Esophagus squamous epithelium (tissue), 4 donors: ENCODE measurements around the gene ITPKB.

ENCODE experiments used
- POLR2A ChIP-seq, 4 donors: fragments of 450-650 bp; IDR thresholded peaks; one replicate each; pipeline ENCODE4 v1.6.1; 2017; ENCODE audit warnings: antibody characterized with exemption in 4 of 4, mild to moderate bottlenecking in 4 of 4, moderate library complexity in 3 of 4
- TF ChIP-seq, protein P1 (sequence below), 6 experiments: fragments of 450-650 bp in 4 of 6; fragments of 200-600 bp in 2 of 6; sonication (generic) in 2 of 6; IDR thresholded peaks; one replicate each; pipeline ENCODE4 v1.5.1; 2016 to 2019; ENCODE audit warnings: antibody characterized with exemption in 6 of 6, mild to moderate bottlenecking in 4 of 6, moderate library complexity in 4 of 6

DNA sequence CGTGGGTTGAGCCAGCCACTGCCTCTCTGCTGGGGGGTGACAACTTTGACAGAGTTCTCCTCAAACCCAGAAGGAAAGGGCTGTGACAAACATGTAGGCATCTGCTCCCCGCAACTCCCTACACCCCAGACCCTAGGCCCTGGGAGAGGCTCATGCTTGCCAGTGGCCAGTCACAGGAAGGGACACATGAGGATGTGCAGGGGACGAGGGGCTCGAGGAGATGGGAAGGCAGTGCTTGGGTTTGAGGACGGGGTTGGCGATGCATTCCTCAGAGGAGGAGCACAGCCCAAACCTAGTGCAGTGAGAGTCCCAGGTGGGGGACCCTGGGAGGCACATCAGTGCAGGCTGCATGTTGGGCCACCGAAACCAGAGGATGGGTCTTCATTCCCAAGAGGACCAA lies 128.4 kb downstream of the ITPKB start:
- no peak for TF ChIP-seq POLR2A (IDR thresholded peaks at IDR 0.05)
- TF ChIP-seq, protein P1, sequence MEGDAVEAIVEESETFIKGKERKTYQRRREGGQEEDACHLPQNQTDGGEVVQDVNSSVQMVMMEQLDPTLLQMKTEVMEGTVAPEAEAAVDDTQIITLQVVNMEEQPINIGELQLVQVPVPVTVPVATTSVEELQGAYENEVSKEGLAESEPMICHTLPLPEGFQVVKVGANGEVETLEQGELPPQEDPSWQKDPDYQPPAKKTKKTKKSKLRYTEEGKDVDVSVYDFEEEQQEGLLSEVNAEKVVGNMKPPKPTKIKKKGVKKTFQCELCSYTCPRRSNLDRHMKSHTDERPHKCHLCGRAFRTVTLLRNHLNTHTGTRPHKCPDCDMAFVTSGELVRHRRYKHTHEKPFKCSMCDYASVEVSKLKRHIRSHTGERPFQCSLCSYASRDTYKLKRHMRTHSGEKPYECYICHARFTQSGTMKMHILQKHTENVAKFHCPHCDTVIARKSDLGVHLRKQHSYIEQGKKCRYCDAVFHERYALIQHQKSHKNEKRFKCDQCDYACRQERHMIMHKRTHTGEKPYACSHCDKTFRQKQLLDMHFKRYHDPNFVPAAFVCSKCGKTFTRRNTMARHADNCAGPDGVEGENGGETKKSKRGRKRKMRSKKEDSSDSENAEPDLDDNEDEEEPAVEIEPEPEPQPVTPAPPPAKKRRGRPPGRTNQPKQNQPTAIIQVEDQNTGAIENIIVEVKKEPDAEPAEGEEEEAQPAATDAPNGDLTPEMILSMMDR (IDR thresholded peaks at IDR 0.05): no peak
